Cerebellar nuclear complex (tissue), 1 donor: ENCODE measurements around the gene SIL1.
A peak's percentile ranks its signal among the peaks of the same experiment; 100 is the strongest.
"Not testable (repeated sequence)": the region's sequence is repeated elsewhere in the genome, so short reads cannot be mapped to it uniquely, and the experiment has no call there.

ENCODE experiments used
- DNase-seq, 2 experiments: peaks; one replicate each; lab custom pipeline; 2025; lab: John Stamatoyannopoulos, UW

SIL1 gene

GRCh38 chr5:139199321-139199720 is 1.2 kb upstream of the SIL1 start:
- no peak for DNase-seq

GRCh38 chr5:139196296-139196956 is 1.7 kb downstream of the SIL1 start:
- no peak for DNase-seq

GRCh38 chr5:139194486-139194885 is 3.7 kb downstream of the SIL1 start:
- no peak for DNase-seq

GRCh38 chr5:139193928-139194327 is 4.2 kb downstream of the SIL1 start:
- no peak for DNase-seq

GRCh38 chr5:139192906-139193305 is 5.3 kb downstream of the SIL1 start:
- DNase-seq = not testable (repeated sequence)

- DNase-seq = not testable (repeated sequence)
These were observed 6.2 kb downstream of the SIL1 start for GRCh38 chr5:139191954-139192353.

- no peak for DNase-seq
These were observed 8.0 kb downstream of the SIL1 start for GRCh38 chr5:139190125-139190524.

GRCh38 chr5:139188558-139189270 is 9.5 kb downstream of the SIL1 start:
- DNase-seq = no peak

- no peak for DNase-seq
These were observed 11.3 kb downstream of the SIL1 start for GRCh38 chr5:139186752-139187326.

- DNase-seq = no peak
These were observed 11.9 kb downstream of the SIL1 start for GRCh38 chr5:139186261-139186660.

GRCh38 chr5:139185589-139185988 is 12.6 kb downstream of the SIL1 start:
- DNase-seq = no peak

- DNase-seq = no peak
These were observed 14.7 kb downstream of the SIL1 start for GRCh38 chr5:139183502-139183901.

- DNase-seq = no peak
These were observed 15.5 kb downstream of the SIL1 start for GRCh38 chr5:139182528-139183296.

GRCh38 chr5:139181835-139182452 is 16.2 kb downstream of the SIL1 start:
- no peak for DNase-seq

GRCh38 chr5:139181322-139181730 is 16.8 kb downstream of the SIL1 start:
- DNase-seq = no peak

- DNase-seq = no peak
These were observed 17.3 kb downstream of the SIL1 start for GRCh38 chr5:139180850-139181249.

- DNase-seq = not testable (repeated sequence)
These were observed 18.2 kb downstream of the SIL1 start for GRCh38 chr5:139179778-139180513.

GRCh38 chr5:139178935-139179334 is 19.2 kb downstream of the SIL1 start:
- no peak for DNase-seq

GRCh38 chr5:139178589-139178917 is 19.6 kb downstream of the SIL1 start:
- no peak for DNase-seq

- DNase-seq = peak; percentile 91 to 99
These were observed 20.2 kb downstream of the SIL1 start for GRCh38 chr5:139177809-139178588.

GRCh38 chr5:139177281-139177680 is 20.9 kb downstream of the SIL1 start:
- not testable (repeated sequence) for DNase-seq
